GM12878 (cell line): ENCODE data around the gene PCDHA12.

Experiments
- ATF3 ChIP-seq: IDR thresholded peaks from 2 replicates; pipeline ENCODE4 v1.6.1; 2011; ENCODE audit warnings: low read depth, mild to moderate bottlenecking, low read length, moderate library complexity, borderline replicate concordance; ENCODE audit errors: extremely low read depth
- CHD1 ChIP-seq: IDR thresholded peaks from 2 replicates; pipeline ENCODE4 v1.6.1; 2012; ENCODE audit warnings: low read depth, low read length, improper control_type of control experiment
- CTCF ChIP-seq, 3 experiments: IDR thresholded peaks in 2 of 3; conservative IDR thresholded peaks in 1 of 3; 2 replicates each; pipeline ENCODE4 v1.5.1; 2011; ENCODE audit warnings: low read depth in 3 of 3, low read length in 3 of 3, mild to moderate bottlenecking in 3 of 3, control low read depth in 2 of 3, moderate library complexity in 2 of 3, inconsistent platforms in 1 of 3, mixed read lengths in 1 of 3; ENCODE audit not compliant: control insufficient read depth in 2 of 3, insufficient read depth in 1 of 3; ENCODE audit errors: extremely low read depth in 1 of 3
- E2F4 ChIP-seq: IDR thresholded peaks from 2 replicates; pipeline ENCODE4 v1.6.1; 2012; ENCODE audit warnings: low read depth, low read length, improper control_type of control experiment
- EP300 ChIP-seq, 2 experiments: fragments of 150-350 bp in 1 of 2; IDR thresholded peaks; 2 replicates each; pipeline ENCODE4 v1.6.1; 2011 to 2012; ENCODE audit warnings: low read depth in 2 of 2, low read length in 2 of 2, borderline replicate concordance in 1 of 2, improper control_type of control experiment in 1 of 2, inconsistent platforms in 1 of 2; ENCODE audit not compliant: control insufficient read depth in 1 of 2
- ETV6 ChIP-seq, 2 experiments: fragments of 450-650 bp in 1 of 2; IDR thresholded peaks in 1 of 2; conservative IDR thresholded peaks in 1 of 2; 2 replicates each; pipeline ENCODE4 v1.6.1; 2014; ENCODE audit warnings: antibody characterized with exemption in 1 of 2, borderline replicate concordance in 1 of 2, low read depth in 1 of 2, mild to moderate bottlenecking in 1 of 2, moderate library complexity in 1 of 2
- EZH2 ChIP-seq: IDR thresholded peaks from 2 replicates; pipeline ENCODE4 v1.6.1; 2012; ENCODE audit warnings: low read depth, mild to moderate bottlenecking, control low read depth, inconsistent platforms, low read length, borderline replicate concordance; ENCODE audit not compliant: control insufficient read depth
- FOXM1 ChIP-seq: IDR thresholded peaks from 2 replicates; pipeline ENCODE4 v1.6.1; 2012; ENCODE audit warnings: low read depth, mild to moderate bottlenecking, inconsistent platforms, low read length, moderate library complexity
- MLLT1 ChIP-seq: fragments of 450-650 bp; IDR thresholded peaks from 2 replicates; pipeline ENCODE4 v1.6.1; 2016; ENCODE audit warnings: mild to moderate bottlenecking
- POLR2A ChIP-seq: IDR thresholded peaks from 2 replicates; pipeline ENCODE4 v1.6.1; 2011; ENCODE audit warnings: low read depth, mild to moderate bottlenecking, low read length
- RBBP5 ChIP-seq: fragments of 200-600 bp; sonication (generic); conservative IDR thresholded peaks from 2 replicates; pipeline ENCODE4 v1.6.1; 2016
- SMAD5 ChIP-seq: IDR thresholded peaks from 2 replicates; pipeline ENCODE4 v1.6.1; 2016; ENCODE audit warnings: antibody characterized with exemption, low read depth
- YY1 ChIP-seq: IDR thresholded peaks from 2 replicates; pipeline ENCODE4 v1.6.1; 2011; ENCODE audit warnings: low read depth, mild to moderate bottlenecking, low read length
- ZBTB4 ChIP-seq: fragments of 450-650 bp; formaldehyde crosslinking; IDR thresholded peaks from 2 replicates; pipeline ENCODE4 v1.4.0; 2022; ENCODE audit warnings: mild to moderate bottlenecking, moderate library complexity

- TF ChIP-seq EP300 (IDR thresholded peaks at IDR 0.05; ENCODE audit: borderline replicate concordance in 1 of 2, control insufficient read depth in 1 of 2, low read depth in 2 of 2, low read length in 2 of 2) (no peak), POLR2A (no peak), ATF3 (no peak), ETV6 (conservative IDR thresholded peaks at IDR 0.05 in 1 of 2, IDR thresholded peaks at IDR 0.05 in 1 of 2; ENCODE audit: borderline replicate concordance in 1 of 2, low read depth in 1 of 2) (no peak), CTCF (IDR thresholded peaks at IDR 0.05 in 2 of 3, conservative IDR thresholded peaks at IDR 0.05 in 1 of 3; ENCODE audit: control insufficient read depth in 2 of 3, extremely low read depth in 1 of 3, insufficient read depth in 1 of 3, low read depth in 3 of 3, low read length in 3 of 3) (no peak), YY1 (no peak), FOXM1 (no peak), SMAD5 (no peak), MLLT1 (no peak), RBBP5 (no peak), EZH2 (no peak), CHD1 (no peak), ZBTB4 (CRISPR knock-in tag) (no peak), E2F4 (no peak)
These were observed 2.1 kb downstream of the PCDHA12 start for GRCh38 chr5:140877262-140877581.
